ENCODE data around the gene NEDD1. TPM values are rescaled to one million over a fixed set of nuclear protein-coding genes. Genes with fewer than 3 reads are reported as not detected.
A peak's percentile ranks its signal among the peaks of the same experiment; 100 is the strongest.

The NEDD1 gene, protein sequence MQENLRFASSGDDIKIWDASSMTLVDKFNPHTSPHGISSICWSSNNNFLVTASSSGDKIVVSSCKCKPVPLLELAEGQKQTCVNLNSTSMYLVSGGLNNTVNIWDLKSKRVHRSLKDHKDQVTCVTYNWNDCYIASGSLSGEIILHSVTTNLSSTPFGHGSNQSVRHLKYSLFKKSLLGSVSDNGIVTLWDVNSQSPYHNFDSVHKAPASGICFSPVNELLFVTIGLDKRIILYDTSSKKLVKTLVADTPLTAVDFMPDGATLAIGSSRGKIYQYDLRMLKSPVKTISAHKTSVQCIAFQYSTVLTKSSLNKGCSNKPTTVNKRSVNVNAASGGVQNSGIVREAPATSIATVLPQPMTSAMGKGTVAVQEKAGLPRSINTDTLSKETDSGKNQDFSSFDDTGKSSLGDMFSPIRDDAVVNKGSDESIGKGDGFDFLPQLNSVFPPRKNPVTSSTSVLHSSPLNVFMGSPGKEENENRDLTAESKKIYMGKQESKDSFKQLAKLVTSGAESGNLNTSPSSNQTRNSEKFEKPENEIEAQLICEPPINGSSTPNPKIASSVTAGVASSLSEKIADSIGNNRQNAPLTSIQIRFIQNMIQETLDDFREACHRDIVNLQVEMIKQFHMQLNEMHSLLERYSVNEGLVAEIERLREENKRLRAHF
- 28.6 and 43.4 TPM in 2 replicates for total RNA-seq (2014; rRNA removed)
- Bru-seq, nascent RNA, result percentile 88 among the genes with signal in this experiment
- BruChase-seq, experiment 1, labeled RNA remaining after a 6-hour chase, result percentile 86 among the genes with signal in this experiment
- percentile 84 among the genes with signal in this experiment for BruChase-seq, experiment 2, labeled RNA remaining after a 2-hour chase
- long read RNA-seq, full-length matches to known transcripts, result 74 of 132 reads
- long read RNA-seq, partial matches to known transcripts, result 14 of 132 reads
- long read RNA-seq, other reads (novel, unspliced or antisense), result 44 of 132 reads

GRCh38 chr12:96906849-96907670 is at the start of gene NEDD1:
NEDD1 (plus strand) TSS chr12:96907257; CDS start chr12:96909760, 2,503 bp downstream.
- DNase-seq (peak; percentile 82), ATAC-seq (peak; percentile 88)
- TF ChIP-seq EZH2phosphoT487 (IDR thresholded peaks at IDR 0.05; ENCODE audit: borderline replicate concordance, low read length) (no peak), CTCF (conservative IDR thresholded peaks at IDR 0.05; ENCODE audit: low read depth, low read length) (no peak), EZH2 (IDR thresholded peaks at IDR 0.05; ENCODE audit: low read length, unreplicated experiment) (no peak)
- intact Hi-C loops (cut with micrococcal nuclease), result loop anchor here (2.0 to 5.0 kb wide), 2 partner anchors 96 to 135 kb away; no protein-coding TSS in a partner anchor
- peak within 1 kb of the TSS; percentile 91 for H3K4me3 ChIP-seq (ENCODE audit: low read length)
- peak within 1 kb of the TSS; percentile 95 for H3K4me2 ChIP-seq (ENCODE audit: low read length)
- peak within 1 kb of the TSS; percentile 41 for H3K27ac ChIP-seq (ENCODE audit: low read length)
- H3K27me3 ChIP-seq (ENCODE audit: low read length), result no peaks in the 10 kb centered on the region
- BruUV-seq (replicated peaks), result no TSS peak
- ChIA-PET POLR2A (ENCODE audit: unreplicated experiment) (no interaction called here), CTCF (no interaction called here)
- H4K20me1 ChIP-seq (ENCODE audit: low read length), result no peaks in the 10 kb centered on the region
- H3K9ac ChIP-seq (ENCODE audit: low read length), result peak within 1 kb of the TSS; percentile 90
- H3K36me3 ChIP-seq (ENCODE audit: low read depth, low read length), result peaks cover 10% of the 10 kb centered on the region; the same call in 1 of the 2 replicates
- H3F3A ChIP-seq (ENCODE audit: low read length, unreplicated experiment), result no peaks in the 10 kb centered on the region
- H3K79me2 ChIP-seq (ENCODE audit: low read length), result peaks cover 48% of the 10 kb centered on the region
- H3K4me1 ChIP-seq (ENCODE audit: insufficient read depth, low read length), result peaks cover 35% of the 10 kb centered on the region
- H3K9me2 ChIP-seq (replicated peaks; ENCODE audit: low read length), result no peaks in the 10 kb centered on the region
- peak within 1 kb of the TSS; percentile 99 for H2AFZ ChIP-seq (ENCODE audit: low read length)
- no peaks in the 10 kb centered on the region for H3K9me3 ChIP-seq (ENCODE audit: low read length)

- BruUV-seq (replicated peaks), result no TSS peak
- TF ChIP-seq CTCF (conservative IDR thresholded peaks at IDR 0.05; ENCODE audit: low read depth, low read length) (no peak), EZH2 (IDR thresholded peaks at IDR 0.05; ENCODE audit: low read length, unreplicated experiment) (no peak), EZH2phosphoT487 (IDR thresholded peaks at IDR 0.05; ENCODE audit: borderline replicate concordance, low read length) (no peak)
- no peak overlapping the region for H3K27ac ChIP-seq (ENCODE audit: low read length)
- ChIA-PET CTCF (no interaction called here), POLR2A (ENCODE audit: unreplicated experiment) (no interaction called here)
- H3K9ac ChIP-seq (ENCODE audit: low read length), result no peak overlapping the region
- no peaks in the 10 kb centered on the region for H3K9me2 ChIP-seq (replicated peaks; ENCODE audit: low read length)
- H3K79me2 ChIP-seq (ENCODE audit: low read length), result no peaks in the 10 kb centered on the region
- no peak overlapping the region for H3K4me3 ChIP-seq (ENCODE audit: low read length)
- no peak for DNase-seq
- H4K20me1 ChIP-seq (ENCODE audit: low read length), result no peaks in the 10 kb centered on the region
- no peak overlapping the region for H2AFZ ChIP-seq (ENCODE audit: low read length)
- intact Hi-C loops (cut with micrococcal nuclease), result no loop called here
- ATAC-seq, result no peak
- H3K9me3 ChIP-seq (ENCODE audit: low read length), result no peaks in the 10 kb centered on the region
- no peaks in the 10 kb centered on the region for H3K36me3 ChIP-seq (ENCODE audit: low read depth, low read length)
- no peak overlapping the region for H3K4me2 ChIP-seq (ENCODE audit: low read length)
- H3K27me3 ChIP-seq (ENCODE audit: low read length), result no peaks in the 10 kb centered on the region
- H3K4me1 ChIP-seq (ENCODE audit: insufficient read depth, low read length), result no peaks in the 10 kb centered on the region
- H3F3A ChIP-seq (ENCODE audit: low read length, unreplicated experiment), result no peaks in the 10 kb centered on the region
Observed at GRCh38 chr12:96858162-96858561, 48.9 kb upstream of the NEDD1 start.

Measured in PC-3 (cell line).